NCI-H146 (cell line): ENCODE data around the gene NBEAL2.

ENCODE experiments used
- DNase-seq: peaks from one replicate; lab custom pipeline; 2025; lab: John Stamatoyannopoulos, UW

Gene NBEAL2

GRCh38 chr3:47000922-47001730 is 21.7 kb downstream of the NBEAL2 start:
- no peak for DNase-seq

GRCh38 chr3:47001731-47002170 is 22.3 kb downstream of the NBEAL2 start:
- no peak for DNase-seq

- no peak for DNase-seq
Measured at GRCh38 chr3:47002171-47003055, 22.9 kb downstream of the NBEAL2 start.

GRCh38 chr3:47003056-47003410 is 23.6 kb downstream of the NBEAL2 start:
- no peak for DNase-seq

- no peak for DNase-seq
Measured at GRCh38 chr3:47003461-47004368, 24.2 kb downstream of the NBEAL2 start.

- no peak for DNase-seq
Measured at GRCh38 chr3:47004369-47005211, 25.1 kb downstream of the NBEAL2 start.

GRCh38 chr3:47005212-47006144 is 26.0 kb downstream of the NBEAL2 start:
- no peak for DNase-seq

GRCh38 chr3:47006145-47006651 is 26.7 kb downstream of the NBEAL2 start:
- no peak for DNase-seq

GRCh38 chr3:47007001-47007400 is 27.5 kb downstream of the NBEAL2 start:
- DNase-seq: no peak

- DNase-seq: no peak
Measured at GRCh38 chr3:47007482-47008233, 28.2 kb downstream of the NBEAL2 start.

- no peak for DNase-seq
Measured at GRCh38 chr3:47008234-47008796, 28.8 kb downstream of the NBEAL2 start.

- DNase-seq: no peak
Measured at GRCh38 chr3:47008851-47009224, 29.4 kb downstream of the NBEAL2 start.

- peak; percentile 88 for DNase-seq
Measured at GRCh38 chr3:47009225-47010110, 30.0 kb downstream of the NBEAL2 start.

GRCh38 chr3:47010111-47010712 is 30.7 kb downstream of the NBEAL2 start:
- DNase-seq: no peak

- no peak for DNase-seq
Measured at GRCh38 chr3:47010910-47011309, 31.4 kb downstream of the NBEAL2 start.

GRCh38 chr3:47011371-47011770 is 31.9 kb downstream of the NBEAL2 start:
- no peak for DNase-seq
